ENCODE data around the gene CSTF2T.

Gene CSTF2T

GRCh38 chr10:51672039-51672535 lies 27.3 kb downstream of the CSTF2T start:
- no peak for DNase-seq (ENCODE audit: low read depth)
- TF ChIP-seq CTCF (IDR thresholded peaks at IDR 0.05; ENCODE audit: control insufficient read depth, extremely low read depth, insufficient read depth): no peak
- H3K4me3 ChIP-seq (ENCODE audit: low read depth, low read length): no peak overlapping the region

DNA sequence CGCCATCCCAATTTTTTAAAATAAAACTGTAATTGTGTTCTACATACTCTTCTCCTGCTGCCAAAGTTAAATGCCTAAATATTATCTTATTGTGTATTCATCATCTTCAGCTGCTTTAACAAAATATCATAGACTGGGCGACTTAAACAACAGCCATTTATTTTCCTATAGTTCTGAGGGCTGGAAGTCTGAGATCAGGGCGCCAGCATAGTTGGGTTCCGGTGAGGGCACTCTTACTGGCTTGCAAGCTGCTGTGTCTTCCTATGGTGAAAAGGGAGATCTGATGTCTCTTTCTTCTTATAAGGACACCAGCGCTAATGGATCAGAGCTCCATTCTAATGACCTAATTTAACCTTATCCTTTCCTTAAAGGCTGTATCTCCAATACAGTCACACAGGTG lies 30.4 kb downstream of the CSTF2T start:
- H3K4me3 ChIP-seq (ENCODE audit: low read depth, low read length): no peak overlapping the region
- TF ChIP-seq CTCF (IDR thresholded peaks at IDR 0.05; ENCODE audit: control insufficient read depth, extremely low read depth, insufficient read depth): no peak
- no peak for DNase-seq (ENCODE audit: low read depth)

- no peak overlapping the region for H3K4me3 ChIP-seq (ENCODE audit: low read depth, low read length)
- no peak for TF ChIP-seq CTCF (IDR thresholded peaks at IDR 0.05; ENCODE audit: control insufficient read depth, extremely low read depth, insufficient read depth)
- DNase-seq (ENCODE audit: low read depth): no peak
These were observed 31.1 kb downstream of the CSTF2T start for GRCh38 chr10:51668336-51668689.

- no peak overlapping the region for H3K4me3 ChIP-seq (ENCODE audit: low read depth, low read length)
- DNase-seq (ENCODE audit: low read depth): no peak
- no peak for TF ChIP-seq CTCF (IDR thresholded peaks at IDR 0.05; ENCODE audit: control insufficient read depth, extremely low read depth, insufficient read depth)
These were observed 31.6 kb downstream of the CSTF2T start for GRCh38 chr10:51667678-51668335.

GRCh38 chr10:51666456-51666855 lies 32.9 kb downstream of the CSTF2T start:
- no peak for TF ChIP-seq CTCF (IDR thresholded peaks at IDR 0.05; ENCODE audit: control insufficient read depth, extremely low read depth, insufficient read depth)
- no peak overlapping the region for H3K4me3 ChIP-seq (ENCODE audit: low read depth, low read length)
- no peak for DNase-seq (ENCODE audit: low read depth)

GRCh38 chr10:51663086-51663485 lies 36.3 kb downstream of the CSTF2T start:
- DNase-seq (ENCODE audit: low read depth): no peak
- no peak for TF ChIP-seq CTCF (IDR thresholded peaks at IDR 0.05; ENCODE audit: control insufficient read depth, extremely low read depth, insufficient read depth)

GRCh38 chr10:51659344-51659743 lies 40.1 kb downstream of the CSTF2T start:
- DNase-seq (ENCODE audit: low read depth): no peak
- H3K4me3 ChIP-seq (ENCODE audit: low read depth, low read length): no peak overlapping the region
- TF ChIP-seq CTCF (IDR thresholded peaks at IDR 0.05; ENCODE audit: control insufficient read depth, extremely low read depth, insufficient read depth): no peak

More at GRCh38 chr10:51663086-51663485, 36.3 kb downstream of the CSTF2T start:
- no peak overlapping the region for H3K4me3 ChIP-seq (ENCODE audit: low read depth, low read length)
